Cardiac fibroblast (primary cell): ENCODE data around the gene PHF14.

Source experiments
- DNase-seq, 2 donors: peaks; one replicate each; pipeline versions ENCODE4 v3.0.0 to v3.0.0-alpha.2; 2010; ENCODE audit warnings: low read depth in 2 of 2
- H3K4me3 ChIP-seq, 2 donors: replicated peaks in 1 of 2; 1 replicate in 1 of 2; 2 replicates in 1 of 2; pipeline ENCODE4 v1.5.1; 2011; ENCODE audit warnings: low read depth in 2 of 2, low read length in 2 of 2, mild to moderate bottlenecking in 2 of 2, moderate library complexity in 1 of 2
- CTCF ChIP-seq: IDR thresholded peaks from one replicate; pipeline ENCODE4 v1.5.1; 2011; ENCODE audit warnings: low read depth, mild to moderate bottlenecking, low read length, inconsistent platforms

The PHF14 gene

GRCh38 chr7:11130012-11130411 is 156.3 kb downstream of the PHF14 start:
- DNase-seq, result peak; percentile 51 to 55
- H3K4me3 ChIP-seq, result no peak overlapping the region
- TF ChIP-seq CTCF, result no peak

- H3K4me3 ChIP-seq, result no peak overlapping the region
- TF ChIP-seq CTCF, result no peak
- DNase-seq, result no peak
These were observed 156.9 kb downstream of the PHF14 start for GRCh38 chr7:11130601-11131000.

- no peak overlapping the region for H3K4me3 ChIP-seq
- DNase-seq, result no peak
- no peak for TF ChIP-seq CTCF
These were observed 159.8 kb downstream of the PHF14 start for GRCh38 chr7:11133436-11133959.

GRCh38 chr7:11135573-11135972 is 161.9 kb downstream of the PHF14 start:
- DNase-seq, result no peak
- no peak overlapping the region for H3K4me3 ChIP-seq
- no peak for TF ChIP-seq CTCF

GRCh38 chr7:11141541-11141940 is 167.9 kb downstream of the PHF14 start:
- H3K4me3 ChIP-seq, result no peak overlapping the region
- no peak for DNase-seq
- no peak for TF ChIP-seq CTCF

- H3K4me3 ChIP-seq, result no peak overlapping the region
- DNase-seq, result no peak
- TF ChIP-seq CTCF, result no peak
These were observed 180.0 kb downstream of the PHF14 start for GRCh38 chr7:11153694-11154093.

GRCh38 chr7:11155883-11156282 is 182.2 kb downstream of the PHF14 start:
- no peak for TF ChIP-seq CTCF
- no peak overlapping the region for H3K4me3 ChIP-seq
- peak in 1 of 2 donors; percentile 24 for DNase-seq
